RWPE2 (cell line): ENCODE measurements around the gene RPAP2.
"Not testable (repeated sequence)": the region's sequence is repeated elsewhere in the genome, so short reads cannot be mapped to it uniquely, and the experiment has no call there.

Experiments
- ATAC-seq: fragments of 200-7000 bp; cut with Tn5 transposase; 3 replicates; pipeline ENCODE4 v1.9.1; 2021; ENCODE audit warnings: low read depth
- DNase-seq: peaks from one replicate; pipeline ENCODE4 v3.0.0-alpha.2; 2020; ENCODE audit warnings: low spot score
- H3K27ac ChIP-seq: fragments of 450-650 bp; 2 replicates; pipeline ENCODE4 v1.5.1; 2017; ENCODE audit warnings: mild to moderate bottlenecking; ENCODE audit not compliant: poor library complexity, severe bottlenecking
- H3K27me3 ChIP-seq: fragments of 250-450 bp; sonication (Bioruptor Pico); 2 replicates; pipeline ENCODE4 v1.5.1; 2021; ENCODE audit warnings: mild to moderate bottlenecking, moderate library complexity; ENCODE audit not compliant: insufficient read depth, poor library complexity, severe bottlenecking
- H3K36me3 ChIP-seq: fragments of 250-450 bp; sonication (Bioruptor Pico); 2 replicates; pipeline ENCODE4 v1.5.1; 2020; ENCODE audit warnings: low read depth, mild to moderate bottlenecking, moderate library complexity
- H3K4me1 ChIP-seq: fragments of 250-450 bp; sonication (Bioruptor Pico); 2 replicates; pipeline ENCODE4 v1.5.1; 2021; ENCODE audit warnings: mild to moderate bottlenecking, moderate library complexity; ENCODE audit not compliant: insufficient read depth, poor library complexity, severe bottlenecking
- H3K4me3 ChIP-seq: fragments of 250-450 bp; sonication (Bioruptor Pico); 2 replicates; pipeline ENCODE4 v1.5.1; 2021; ENCODE audit warnings: mild to moderate bottlenecking, moderate library complexity; ENCODE audit not compliant: severe bottlenecking
- H3K9me3 ChIP-seq: fragments of 250-450 bp; sonication (Bioruptor Pico); 2 replicates; pipeline ENCODE4 v1.5.1; 2021; ENCODE audit warnings: mild to moderate bottlenecking, moderate library complexity; ENCODE audit not compliant: severe bottlenecking
- CTCF ChIP-seq: fragments of 450-650 bp; IDR thresholded peaks from one replicate; pipeline ENCODE4 v1.5.1; 2017; ENCODE audit warnings: mild to moderate bottlenecking, moderate library complexity; ENCODE audit not compliant: poor library complexity, severe bottlenecking

RPAP2 gene

GRCh38 chr1:92380867-92381266 lies 82.0 kb downstream of the RPAP2 start:
- DNase-seq (no peak), ATAC-seq (no peak)
- H3K4me1 ChIP-seq = no peaks in the 10 kb centered on the region
- H3K27me3 ChIP-seq = no peaks in the 10 kb centered on the region
- no peaks in the 10 kb centered on the region for H3K9me3 ChIP-seq
- TF ChIP-seq CTCF = no peak
- no peak overlapping the region for H3K4me3 ChIP-seq
- no peak overlapping the region for H3K27ac ChIP-seq
- H3K36me3 ChIP-seq = 0 out of 2 replicates have a peak, but pooled peaks cover 3% of the 10 kb centered on the region

GRCh38 chr1:92393966-92394365 lies 95.1 kb downstream of the RPAP2 start:
- H3K27ac ChIP-seq, ATAC-seq, DNase-seq, H3K4me3 ChIP-seq, H3K4me1 ChIP-seq, H3K36me3 ChIP-seq, H3K27me3 ChIP-seq: not testable (repeated sequence)
- peaks cover 12% of the 10 kb centered on the region for H3K9me3 ChIP-seq

- DNase-seq (no peak), ATAC-seq (no peak)
- Histone ChIP-seq H3K4me3 (no peak overlapping the region), H3K36me3 (no peaks in the 10 kb centered on the region), H3K4me1 (no peaks in the 10 kb centered on the region), H3K27me3 (peaks cover 2% of the 10 kb centered on the region), H3K27ac (no peak overlapping the region), H3K9me3 (peaks cover 6% of the 10 kb centered on the region)
- TF ChIP-seq CTCF = no peak
Observed at GRCh38 chr1:92398519-92398918, 99.7 kb downstream of the RPAP2 start.

- peaks cover 8% of the 10 kb centered on the region for H3K9me3 ChIP-seq
- no peak for ATAC-seq
- H3K4me3 ChIP-seq = no peak overlapping the region
- H3K27ac ChIP-seq = no peak overlapping the region
- H3K36me3 ChIP-seq = no peaks in the 10 kb centered on the region
- DNase-seq = no peak
- H3K4me1 ChIP-seq = no peaks in the 10 kb centered on the region
- no peak for TF ChIP-seq CTCF
- H3K27me3 ChIP-seq = peaks cover 2% of the 10 kb centered on the region
Observed at GRCh38 chr1:92399076-92399475, 100.2 kb downstream of the RPAP2 start.

GRCh38 chr1:92404661-92405060 lies 105.8 kb downstream of the RPAP2 start:
- no peak overlapping the region for H3K4me3 ChIP-seq
- no peaks in the 10 kb centered on the region for H3K36me3 ChIP-seq
- H3K9me3 ChIP-seq = peaks cover 6% of the 10 kb centered on the region
- no peak for TF ChIP-seq CTCF
- no peak overlapping the region for H3K27ac ChIP-seq
- H3K27me3 ChIP-seq = peaks cover 2% of the 10 kb centered on the region
- H3K4me1 ChIP-seq = no peaks in the 10 kb centered on the region
- ATAC-seq = no peak
- no peak for DNase-seq
